K562 (cell line): ENCODE data around the gene CHEK2. TPM values are rescaled to one million over a fixed set of nuclear protein-coding genes. Genes with fewer than 3 reads are reported as not detected.

Experiments used
- ATAC-seq: fragments of 200-7000 bp; cut with Tn5 transposase; 3 replicates; pipeline ENCODE4 v1.9.1; 2020; ENCODE audit warnings: moderate library complexity
- BruUV-seq: library from RNA; stranded (reverse); fragments of 400-500 nt; replicated peaks from 2 replicates; lab custom pipeline; 2021; lab: Mats Ljungman, UMichigan
- CTCF ChIA-PET: fragments of 300-600 bp; formaldehyde crosslinking; extraction: SDS; loops from one replicate; lab custom pipeline; 2021; ENCODE audit warnings: low intra/inter-chr PET ratio; lab: Yijun Ruan, JAX
- POLR2A ChIA-PET: fragments of 300-600, 350-650 bp; sonication (Branson Sonifier 250); formaldehyde crosslinking; extraction: SDS; loops from one replicate; lab custom pipeline; 2021; ENCODE audit warnings: antibody characterized with exemption, inconsistent platforms; lab: Yijun Ruan, JAX
- DNase-seq, 4 experiments: peaks; one replicate each; pipeline versions ENCODE4 v3.0.0 to v3.0.0-alpha.2; 2011 to 2018; ENCODE audit warnings: low spot score in 3 of 4, mixed read lengths in 3 of 4; ENCODE audit errors: extremely low read depth in 1 of 4
- FAIRE-seq: peaks from 2 replicates; lab custom pipeline; 2011; peaks lifted over from hg19 to GRCh38; lab: Jason Lieb, UNC
- H2AFZ ChIP-seq: 2 replicates; pipeline ENCODE4 v1.6.0; 2011; ENCODE audit warnings: low read depth, low read length, control low read depth, inconsistent platforms
- H3K27ac ChIP-seq: fragments of 200-600 bp; 3 replicates; pipeline ENCODE4 v1.8.0; 2011; ENCODE audit warnings: low read depth, mild to moderate bottlenecking, control low read depth, inconsistent platforms, low read length, moderate library complexity, mixed read lengths; ENCODE audit errors: extremely low read depth
- H3K27me3 ChIP-seq, 2 experiments: fragments of 300-600 bp in 1 of 2; 2 replicates in 1 of 2; 3 replicates in 1 of 2; pipeline versions ENCODE4 v1.6.0 to v1.8.0; 2011; ENCODE audit warnings: inconsistent platforms in 2 of 2, low read length in 2 of 2, mild to moderate bottlenecking in 1 of 2, mixed read lengths in 1 of 2, moderate library complexity in 1 of 2; ENCODE audit not compliant: control insufficient read depth in 2 of 2, insufficient read depth in 2 of 2
- H3K36me3 ChIP-seq: fragments of 300-600 bp; 3 replicates; pipeline ENCODE4 v1.8.0; 2011; ENCODE audit warnings: mild to moderate bottlenecking, low read length, inconsistent platforms; ENCODE audit not compliant: control insufficient read depth, insufficient read depth
- H3K4me1 ChIP-seq, 2 experiments: fragments of 200-600 bp in 1 of 2; replicated peaks in 1 of 2; 2 replicates in 1 of 2; 3 replicates in 1 of 2; pipeline versions ENCODE4 v1.5.1 to v1.8.0; 2011; ENCODE audit warnings: inconsistent platforms in 2 of 2, low read length in 2 of 2, mild to moderate bottlenecking in 1 of 2, mixed read lengths in 1 of 2, moderate library complexity in 1 of 2; ENCODE audit not compliant: control insufficient read depth in 2 of 2, insufficient read depth in 2 of 2
- H3K4me2 ChIP-seq: 2 replicates; pipeline ENCODE4 v1.6.1; 2011; ENCODE audit warnings: low read length, control low read depth, inconsistent platforms, mixed read lengths; ENCODE audit not compliant: insufficient read depth
- H3K4me3 ChIP-seq: fragments of 200-600 bp; sonication (generic), shearing (Covaris generic); 2 replicates; pipeline ENCODE4 v1.5.1; 2016; ENCODE audit warnings: control low read depth, inconsistent platforms
- H3K79me2 ChIP-seq: fragments of 200-600 bp; 3 replicates; pipeline ENCODE4 v1.8.0; 2011; ENCODE audit warnings: low read length, inconsistent platforms; ENCODE audit not compliant: control insufficient read depth, insufficient read depth
- H3K9ac ChIP-seq, 2 experiments: 2 replicates each; pipeline versions ENCODE4 v1.6.0 to v1.6.1; 2011; ENCODE audit warnings: low read depth in 2 of 2, low read length in 2 of 2, control low read depth in 1 of 2, inconsistent platforms in 1 of 2, mild to moderate bottlenecking in 1 of 2, mixed read lengths in 1 of 2; ENCODE audit not compliant: insufficient read depth in 1 of 2
- H3K9me1 ChIP-seq: one replicate; pipeline ENCODE4 v1.6.0; 2011; ENCODE audit warnings: inconsistent platforms, mild to moderate bottlenecking, low read length, moderate library complexity; ENCODE audit not compliant: control insufficient read depth, insufficient read depth
- H3K9me3 ChIP-seq: replicated peaks from 2 replicates; pipeline ENCODE4 v1.5.1; 2011; ENCODE audit warnings: low read depth, low read length, inconsistent platforms; ENCODE audit not compliant: control insufficient read depth, insufficient read depth
- H4K20me1 ChIP-seq: replicated peaks from 2 replicates; pipeline ENCODE4 v1.6.1; 2011; ENCODE audit warnings: low read length, inconsistent platforms, mixed read lengths; ENCODE audit not compliant: control insufficient read depth, insufficient read depth
- ARID1B ChIP-seq: fragments of 450-650 bp; IDR thresholded peaks from 2 replicates; pipeline ENCODE4 v1.6.1; 2016; ENCODE audit warnings: antibody characterized with exemption, mild to moderate bottlenecking, inconsistent platforms
- SAFB ChIP-seq: fragments of 200-400 bp; formaldehyde crosslinking; IDR thresholded peaks from 2 replicates; pipeline ENCODE4 v1.6.1; 2017; ENCODE audit warnings: low read depth, low read length, borderline replicate concordance
- TBP ChIP-seq: optimal IDR thresholded peaks from 2 replicates; pipeline ENCODE3; 2011; ENCODE audit warnings: low read depth, low read length, improper control_type of control experiment
- ZBED1 ChIP-seq: IDR thresholded peaks from 2 replicates; pipeline ENCODE4 v1.6.1; 2014
- WGBS: fragments of 100-300 bp; shearing (Covaris generic); methylation state at CpG from one replicate; pipeline ENCODE4 v1.1.6; 2016; ENCODE audit warnings: low coverage, mixed read lengths; ENCODE audit not compliant: insufficient coverage; ENCODE audit errors: missing lambda C conversion rate; 5-methylcytosine and 5-hydroxymethylcytosine counted together
- in situ Hi-C: fragments of 300-500 bp; cut with MboI; formaldehyde crosslinking; loops from 4 replicates; pipeline ENCODE4 v1.15.0; 2018; ENCODE audit warnings: inconsistent platforms, mixed read lengths
- intact Hi-C: fragments of 100-400 bp; cut with micrococcal nuclease; formaldehyde crosslinking; loops from 2 replicates; pipeline ENCODE4 v1.14.2; 2022
- polyA plus RNA-seq, 8 experiments: library from polyadenylated mRNA; depleted of rRNA in 4 of 8; stranded (reverse) in 5 of 8; unstranded in 3 of 8; fragments of >200 nt; fragmentation: Nextera tagmentation in 2 of 8; fragmentation: Illumina TruSeq in 1 of 8; extraction: Ambion mirVana in 2 of 8; extraction: Trizol in 1 of 8; gene quantifications; 2 replicates each; pipeline versions ENCODE4 v1.2.1 to v1.2.3, GENCODE V29; 2011 to 2014; ENCODE audit warnings: inconsistent platforms in 1 of 8, missing spikeins in 1 of 8
- total RNA-seq, 7 experiments: library from RNA; depleted of rRNA in 6 of 7; stranded (reverse); fragments of >200 nt in 6 of 7; fragmentation: Illumina TruSeq in 2 of 7; extraction: Trizol in 2 of 7; gene quantifications; 2 replicates each; pipeline versions ENCODE4 v1.2.1 to v1.2.3, GENCODE V29; 2011 to 2021; ENCODE audit warnings: low replicate concordance in 1 of 7
- TF ChIP-seq, protein P1 (sequence below): fragments of 250-450 bp; sonication (Bioruptor Pico); IDR thresholded peaks from 2 replicates; pipeline ENCODE4 v1.8.0; 2022; ENCODE audit warnings: moderate library complexity, mild to moderate bottlenecking, inconsistent platforms
- TF ChIP-seq, protein P2 (sequence below): fragments of 200-800 bp; sonication (Bioruptor generic); IDR thresholded peaks from 2 replicates; pipeline ENCODE4 v1.6.1; 2017; ENCODE audit warnings: missing genetic modification characterization, missing compliant biosample characterization
- TF ChIP-seq, protein P3 (sequence below), 2 experiments: fragments of 450-650 bp in 1 of 2; sonication (generic) in 1 of 2; formaldehyde crosslinking; conservative IDR thresholded peaks; 2 replicates each; pipeline versions ENCODE4 v1.4.0 to v1.8.1; 2020 to 2022; ENCODE audit warnings: mild to moderate bottlenecking in 1 of 2, missing genetic modification reagents in 1 of 2

The CHEK2 gene
- total and polyA plus RNA-seq, 9 of the 15 experiments (the other 6 are each of a cell fraction or from before 2014, with no cell fraction given): 28.7 to 102 (median 58.0) TPM

DNA sequence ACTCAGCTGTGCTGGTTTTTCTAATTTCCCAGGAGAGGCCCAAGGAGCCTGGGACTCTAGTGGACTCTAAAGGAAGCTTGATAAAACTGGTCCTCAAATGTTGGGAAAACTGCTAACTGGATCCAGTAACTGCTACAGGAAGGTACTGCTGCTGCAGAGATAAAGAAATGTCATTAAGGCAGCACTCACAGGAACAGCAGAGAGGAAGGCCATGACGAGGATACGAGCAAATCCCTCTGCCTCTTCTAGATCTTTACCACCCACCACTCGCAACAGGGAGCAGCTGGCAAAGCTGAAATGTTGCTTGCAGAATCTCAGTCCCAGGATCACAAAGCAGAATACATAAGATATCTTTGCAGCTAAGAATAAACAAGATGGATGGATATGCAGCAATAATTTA is 85.4 kb downstream of the CHEK2 start:
- Histone ChIP-seq H3K27ac (peak overlapping the region; percentile 62), H4K20me1 (no peaks in the 10 kb centered on the region), H3K79me2 (peaks cover 8% of the 10 kb centered on the region; the same call in 1 of the 3 replicates), H2AFZ (peak overlapping the region; percentile 54), H3K4me1 (peaks cover 9% of the 10 kb centered on the region in 2 experiments; a peak in 4 of 5 replicates), H3K9me3 (no peaks in the 10 kb centered on the region), H3K27me3 (no peaks in the 10 kb centered on the region), H3K4me3 (no peak overlapping the region), H3K4me2 (peak overlapping the region; percentile 52), H3K9me1 (no peaks in the 10 kb centered on the region), H3K9ac (peak overlapping the region in 1 of 2 experiments; percentile 39; a peak in 2 of 4 replicates), H3K36me3 (no peaks in the 10 kb centered on the region)
- ATAC-seq (peak; percentile 77), DNase-seq (peak in 2 of 4 experiments; percentile 19 to 46), FAIRE-seq (peak; percentile 66)
- in situ Hi-C loops (no loop called here), intact Hi-C loops (no loop called here)
- CTCF ChIA-PET: no interaction called here
- TF ChIP-seq, protein P1, sequence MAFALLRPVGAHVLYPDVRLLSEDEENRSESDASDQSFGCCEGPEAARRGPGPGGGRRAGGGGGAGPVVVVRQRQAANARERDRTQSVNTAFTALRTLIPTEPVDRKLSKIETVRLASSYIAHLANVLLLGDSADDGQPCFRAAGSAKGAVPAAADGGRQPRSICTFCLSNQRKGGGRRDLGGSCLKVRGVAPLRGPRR (CRISPR knock-in tag): no peak
- TF ChIP-seq, protein P2, sequence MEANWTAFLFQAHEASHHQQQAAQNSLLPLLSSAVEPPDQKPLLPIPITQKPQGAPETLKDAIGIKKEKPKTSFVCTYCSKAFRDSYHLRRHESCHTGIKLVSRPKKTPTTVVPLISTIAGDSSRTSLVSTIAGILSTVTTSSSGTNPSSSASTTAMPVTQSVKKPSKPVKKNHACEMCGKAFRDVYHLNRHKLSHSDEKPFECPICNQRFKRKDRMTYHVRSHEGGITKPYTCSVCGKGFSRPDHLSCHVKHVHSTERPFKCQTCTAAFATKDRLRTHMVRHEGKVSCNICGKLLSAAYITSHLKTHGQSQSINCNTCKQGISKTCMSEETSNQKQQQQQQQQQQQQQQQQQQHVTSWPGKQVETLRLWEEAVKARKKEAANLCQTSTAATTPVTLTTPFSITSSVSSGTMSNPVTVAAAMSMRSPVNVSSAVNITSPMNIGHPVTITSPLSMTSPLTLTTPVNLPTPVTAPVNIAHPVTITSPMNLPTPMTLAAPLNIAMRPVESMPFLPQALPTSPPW: no peak
- TF ChIP-seq, protein P3, sequence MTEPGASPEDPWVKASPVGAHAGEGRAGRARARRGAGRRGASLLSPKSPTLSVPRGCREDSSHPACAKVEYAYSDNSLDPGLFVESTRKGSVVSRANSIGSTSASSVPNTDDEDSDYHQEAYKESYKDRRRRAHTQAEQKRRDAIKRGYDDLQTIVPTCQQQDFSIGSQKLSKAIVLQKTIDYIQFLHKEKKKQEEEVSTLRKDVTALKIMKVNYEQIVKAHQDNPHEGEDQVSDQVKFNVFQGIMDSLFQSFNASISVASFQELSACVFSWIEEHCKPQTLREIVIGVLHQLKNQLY (CRISPR knock-in tag; conservative IDR thresholded peaks at IDR 0.05): no peak
- TF ChIP-seq ARID1B (0 out of 2 replicates have a peak, but pooled peaks have one; percentile 11), SAFB (no peak), TBP (no peak), ZBED1 (no peak)
- 3% methylated on average over 3 of the region's 3 CpGs for WGBS
- POLR2A ChIA-PET: interaction anchor here (0.6 kb wide), 1 partner anchor 261 kb away, joined by 3 read pairs; no protein-coding TSS in a partner anchor
- no TSS peak for BruUV-seq
